Keratinocyte (primary cell): ENCODE measurements around the gene PRKCE. TPM values are rescaled to one million over a fixed set of nuclear protein-coding genes. Genes with fewer than 3 reads are reported as not detected.

ENCODE experiments used
- DNase-seq: peaks from one replicate; pipeline ENCODE4 v3.0.0-alpha.2; 2011; ENCODE audit warnings: low read depth, missing footprints, low spot score
- FAIRE-seq: peaks from 2 replicates; lab custom pipeline; 2011; peaks lifted over from hg19 to GRCh38; lab: Jason Lieb, UNC
- H2AFZ ChIP-seq: 2 replicates; pipeline ENCODE4 v1.6.0; 2012; ENCODE audit warnings: low read length, control low read depth, inconsistent platforms; ENCODE audit not compliant: control insufficient read depth
- H3K27ac ChIP-seq: 2 replicates; pipeline ENCODE4 v1.5.1; 2011; ENCODE audit warnings: low read length; ENCODE audit not compliant: control insufficient read depth, insufficient read depth
- H3K27me3 ChIP-seq: 3 replicates; pipeline ENCODE4 v1.6.0; 2011; ENCODE audit warnings: low read length; ENCODE audit not compliant: control insufficient read depth, insufficient read depth; ENCODE audit errors: extremely low read depth
- H3K36me3 ChIP-seq, 2 experiments: 2 replicates in 1 of 2; 3 replicates in 1 of 2; pipeline ENCODE4 v1.5.1; 2011; ENCODE audit warnings: low read length in 2 of 2, mild to moderate bottlenecking in 1 of 2; ENCODE audit not compliant: control insufficient read depth in 2 of 2, insufficient read depth in 2 of 2; ENCODE audit errors: extremely low read depth in 1 of 2
- H3K4me1 ChIP-seq: 3 replicates; pipeline ENCODE4 v1.5.1; 2011; ENCODE audit warnings: low read length; ENCODE audit not compliant: control insufficient read depth, insufficient read depth; ENCODE audit errors: extremely low read depth
- H3K4me2 ChIP-seq: 3 replicates; pipeline ENCODE4 v1.6.0; 2011; ENCODE audit warnings: low read depth, low read length; ENCODE audit not compliant: control insufficient read depth, insufficient read depth; ENCODE audit errors: extremely low read depth
- H3K4me3 ChIP-seq, 3 experiments: fragments of 200-600 bp in 1 of 3; sonication (generic) in 1 of 3; 2 replicates in 2 of 3; 3 replicates in 1 of 3; pipeline ENCODE4 v1.5.1; 2011 to 2016; ENCODE audit warnings: low read length in 3 of 3, mild to moderate bottlenecking in 3 of 3, control low read depth in 2 of 3, inconsistent platforms in 1 of 3, low read depth in 1 of 3, mixed read lengths in 1 of 3, mixed run types in 1 of 3, moderate library complexity in 1 of 3; ENCODE audit not compliant: control insufficient read depth in 2 of 3, insufficient read depth in 2 of 3; ENCODE audit errors: extremely low read depth in 1 of 3
- H3K79me2 ChIP-seq: 2 replicates; pipeline ENCODE4 v1.6.0; 2012; ENCODE audit warnings: low read length; ENCODE audit not compliant: control insufficient read depth, insufficient read depth
- H3K9ac ChIP-seq: 3 replicates; pipeline ENCODE4 v1.6.0; 2011; ENCODE audit warnings: low read length; ENCODE audit not compliant: control insufficient read depth, insufficient read depth; ENCODE audit errors: extremely low read depth
- H3K9me1 ChIP-seq: 3 replicates; pipeline ENCODE4 v1.6.0; 2011; ENCODE audit warnings: low read length; ENCODE audit not compliant: control insufficient read depth, insufficient read depth; ENCODE audit errors: extremely low read depth
- H3K9me3 ChIP-seq: 2 replicates; pipeline ENCODE4 v1.5.1; 2012; ENCODE audit warnings: low read depth, low read length; ENCODE audit not compliant: control insufficient read depth
- H4K20me1 ChIP-seq: 3 replicates; pipeline ENCODE4 v1.6.0; 2011; ENCODE audit warnings: low read length; ENCODE audit not compliant: control insufficient read depth, insufficient read depth; ENCODE audit errors: extremely low read depth
- EZH2 ChIP-seq: IDR thresholded peaks from one replicate; pipeline ENCODE4 v1.6.1; 2012; ENCODE audit warnings: inconsistent platforms, mild to moderate bottlenecking, low read length, moderate library complexity
- dilution Hi-C: fragments of 300-500 bp; cut with MboI; formaldehyde crosslinking; loops from one replicate; pipeline ENCODE4 v1.7.0; 2020; ENCODE audit warnings: low sequenced_read_pairs; ENCODE audit not compliant: extremely low pct_ligation_motif_present
- polyA plus RNA-seq, 5 experiments: library from polyadenylated mRNA; depleted of rRNA in 3 of 5; stranded (reverse) in 3 of 5; stranded (forward) in 1 of 5; unstranded in 1 of 5; fragments of >200 nt; gene quantifications; 1 replicate in 1 of 5; 2 replicates in 3 of 5; 3 replicates in 1 of 5; pipeline versions ENCODE4 v1.2.1 to v1.2.3, GENCODE V29; 2011 to 2012; ENCODE audit warnings: missing spikeins in 2 of 5, low read depth in 1 of 5, low replicate concordance in 1 of 5
- TF ChIP-seq, protein P1 (sequence below), 3 experiments: IDR thresholded peaks in 1 of 3; conservative IDR thresholded peaks in 1 of 3; optimal IDR thresholded peaks in 1 of 3; 2 replicates in 2 of 3; 3 replicates in 1 of 3; pipeline versions ENCODE3 to v1.5.1; 2011; ENCODE audit warnings: low read length in 3 of 3, mild to moderate bottlenecking in 3 of 3, moderate library complexity in 2 of 3, control low read depth in 1 of 3, inconsistent platforms in 1 of 3; ENCODE audit not compliant: insufficient read depth in 2 of 3; ENCODE audit errors: extremely low read depth in 1 of 3

The PRKCE gene
- polyA plus RNA-seq, 1 donor (not counting 4 experiments of a cell fraction or from before 2014, with no cell fraction given) = 2.0 TPM

DNA sequence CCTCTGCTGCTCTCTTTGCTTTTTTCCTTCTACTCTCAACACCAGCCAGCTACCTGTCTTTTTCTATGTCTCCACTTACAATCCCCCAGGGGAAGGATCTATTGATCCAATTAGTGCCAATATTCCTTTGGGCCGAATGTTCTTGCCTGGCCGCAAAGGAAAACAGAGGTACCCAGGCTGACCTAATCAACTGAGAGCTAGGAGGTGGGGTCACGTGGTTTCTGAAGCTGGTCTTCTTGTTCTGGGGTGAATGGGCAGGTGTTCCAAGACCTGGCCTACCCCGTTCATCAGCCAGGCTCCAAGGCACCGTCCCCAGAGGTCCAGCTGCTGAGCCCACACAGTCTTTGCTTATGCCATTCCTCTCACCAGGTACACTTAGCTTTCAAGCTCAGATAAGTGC lies 580.2 kb downstream of the PRKCE start:
- H3K4me1 ChIP-seq = no peaks in the 10 kb centered on the region
- no peak for FAIRE-seq

DNA sequence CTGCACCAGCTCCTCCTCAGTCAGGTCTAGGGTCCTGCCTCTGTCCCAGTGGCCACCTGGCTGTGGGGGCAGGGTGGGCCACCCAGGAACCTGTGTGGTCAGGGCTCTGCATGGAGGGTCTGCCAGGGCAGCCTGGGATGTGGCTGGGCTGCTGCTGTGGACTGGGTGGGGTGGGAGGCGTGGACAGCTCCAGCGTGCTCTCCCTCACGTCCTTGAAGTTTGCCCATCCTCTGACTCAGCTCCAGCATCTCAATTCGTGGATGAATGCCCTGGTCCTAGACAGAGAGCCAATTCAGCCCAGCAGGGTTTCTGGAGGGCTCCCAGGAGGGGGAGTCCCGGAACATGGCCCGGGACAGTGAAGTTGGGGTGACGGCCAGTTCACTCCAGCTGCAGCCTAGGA lies 581.4 kb downstream of the PRKCE start:
- Histone ChIP-seq H2AFZ (no peak overlapping the region), H3K27ac (no peak overlapping the region), H3K9me3 (no peaks in the 10 kb centered on the region), H3K4me2 (no peak overlapping the region), H3K79me2 (no peaks in the 10 kb centered on the region), H3K4me1 (no peaks in the 10 kb centered on the region), H3K9ac (no peak overlapping the region), H3K36me3 (no peaks in the 10 kb centered on the region), H3K27me3 (no peaks in the 10 kb centered on the region), H3K4me3 (no peak overlapping the region), H3K9me1 (no peaks in the 10 kb centered on the region), H4K20me1 (no peaks in the 10 kb centered on the region)
- DNase-seq (no peak), FAIRE-seq (no peak)
- TF ChIP-seq EZH2 = no peak
- TF ChIP-seq, protein P1, sequence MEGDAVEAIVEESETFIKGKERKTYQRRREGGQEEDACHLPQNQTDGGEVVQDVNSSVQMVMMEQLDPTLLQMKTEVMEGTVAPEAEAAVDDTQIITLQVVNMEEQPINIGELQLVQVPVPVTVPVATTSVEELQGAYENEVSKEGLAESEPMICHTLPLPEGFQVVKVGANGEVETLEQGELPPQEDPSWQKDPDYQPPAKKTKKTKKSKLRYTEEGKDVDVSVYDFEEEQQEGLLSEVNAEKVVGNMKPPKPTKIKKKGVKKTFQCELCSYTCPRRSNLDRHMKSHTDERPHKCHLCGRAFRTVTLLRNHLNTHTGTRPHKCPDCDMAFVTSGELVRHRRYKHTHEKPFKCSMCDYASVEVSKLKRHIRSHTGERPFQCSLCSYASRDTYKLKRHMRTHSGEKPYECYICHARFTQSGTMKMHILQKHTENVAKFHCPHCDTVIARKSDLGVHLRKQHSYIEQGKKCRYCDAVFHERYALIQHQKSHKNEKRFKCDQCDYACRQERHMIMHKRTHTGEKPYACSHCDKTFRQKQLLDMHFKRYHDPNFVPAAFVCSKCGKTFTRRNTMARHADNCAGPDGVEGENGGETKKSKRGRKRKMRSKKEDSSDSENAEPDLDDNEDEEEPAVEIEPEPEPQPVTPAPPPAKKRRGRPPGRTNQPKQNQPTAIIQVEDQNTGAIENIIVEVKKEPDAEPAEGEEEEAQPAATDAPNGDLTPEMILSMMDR (optimal IDR thresholded peaks at IDR 0.05 in 1 of 3, IDR thresholded peaks at IDR 0.05 in 1 of 3, conservative IDR thresholded peaks at IDR 0.05 in 1 of 3; ENCODE audit: extremely low read depth in 1 of 3, insufficient read depth in 2 of 3, low read length in 3 of 3) = no peak
- dilution Hi-C loops = no loop called here

More for the DNA sequence above, 580.2 kb downstream of the PRKCE start:
- no peaks in the 10 kb centered on the region for H3K9me1 ChIP-seq
- no peak for DNase-seq
- no peak for TF ChIP-seq EZH2
- TF ChIP-seq, protein P1 (optimal IDR thresholded peaks at IDR 0.05 in 1 of 3, IDR thresholded peaks at IDR 0.05 in 1 of 3, conservative IDR thresholded peaks at IDR 0.05 in 1 of 3; ENCODE audit: extremely low read depth in 1 of 3, insufficient read depth in 2 of 3, low read length in 3 of 3) = no peak
- dilution Hi-C loops = no loop called here
- no peaks in the 10 kb centered on the region for H3K79me2 ChIP-seq
- no peak overlapping the region for H3K9ac ChIP-seq
- no peaks in the 10 kb centered on the region for H4K20me1 ChIP-seq
- H2AFZ ChIP-seq = no peak overlapping the region
- no peaks in the 10 kb centered on the region for H3K9me3 ChIP-seq
- H3K36me3 ChIP-seq = no peaks in the 10 kb centered on the region
- no peak overlapping the region for H3K4me3 ChIP-seq
- no peaks in the 10 kb centered on the region for H3K27me3 ChIP-seq
- no peak overlapping the region for H3K4me2 ChIP-seq
- no peak overlapping the region for H3K27ac ChIP-seq
